B cell (primary cell): Measurements from ENCODE around the gene CCL8. TPM values are rescaled to one million over a fixed set of nuclear protein-coding genes. Genes with fewer than 3 reads are reported as not detected.

Experiments used
- ATAC-seq: fragments of 200-7000 bp; cut with Tn5 transposase; one replicate; pipeline ENCODE4 v1.10.0; 2021; ENCODE audit warnings: low read depth, mild to moderate bottlenecking, moderate number of reproducible peaks, moderate library complexity
- CTCF ChIA-PET: fragments of 350-600 bp; sonication (Branson Sonifier 250); formaldehyde crosslinking; loops from one replicate; lab custom pipeline; 2021; ENCODE audit warnings: antibody characterized with exemption, inconsistent platforms; lab: Charles Lee
- POLR2A ChIA-PET: fragments of 350-600 bp; sonication (Branson Sonifier 250); formaldehyde crosslinking; loops from one replicate; lab custom pipeline; 2021; ENCODE audit warnings: antibody characterized with exemption; lab: Charles Lee
- DNase-seq: peaks from one replicate; pipeline ENCODE4 v3.0.0; 2013
- H2AFZ ChIP-seq: 2 replicates; pipeline ENCODE4 v1.6.1; 2012; ENCODE audit warnings: mild to moderate bottlenecking, low read depth, low read length; ENCODE audit not compliant: insufficient read depth, poor library complexity, severe bottlenecking
- H3K27ac ChIP-seq, 2 donors: 1 replicate in 1 of 2; 2 replicates in 1 of 2; pipeline ENCODE4 v1.5.1; 2012 to 2013; ENCODE audit warnings: low read length in 2 of 2, mild to moderate bottlenecking in 2 of 2, moderate library complexity in 1 of 2
- H3K27me3 ChIP-seq, 4 experiments: fragments of 200-600 bp in 1 of 4; sonication (generic) in 1 of 4; replicated peaks in 1 of 4; 1 replicate in 2 of 4; 2 replicates in 2 of 4; pipeline versions ENCODE4 v1.6.1 to v1.7.0; 2013 to 2016; ENCODE audit warnings: low read length in 3 of 4, mild to moderate bottlenecking in 2 of 4, mixed read lengths in 1 of 4, moderate library complexity in 1 of 4; ENCODE audit not compliant: insufficient read depth in 4 of 4, control insufficient read depth in 3 of 4; ENCODE audit errors: control extremely low read depth in 1 of 4
- H3K36me3 ChIP-seq, 2 experiments: replicated peaks in 1 of 2; 1 replicate in 1 of 2; 2 replicates in 1 of 2; pipeline versions ENCODE4 v1.6.1 to v1.7.1; 2013; ENCODE audit warnings: low read length in 1 of 2; ENCODE audit not compliant: insufficient read depth in 2 of 2, control insufficient read depth in 1 of 2; ENCODE audit errors: control extremely low read depth in 1 of 2, extremely low read depth in 1 of 2
- H3K4me1 ChIP-seq, 2 donors: fragments of 200-600 bp in 1 of 2; sonication (generic) in 1 of 2; 1 replicate in 1 of 2; 2 replicates in 1 of 2; pipeline versions ENCODE4 v1.5.1 to v1.6.1; 2013 to 2017; ENCODE audit warnings: low read length in 2 of 2; ENCODE audit not compliant: control insufficient read depth in 2 of 2, insufficient read depth in 2 of 2
- H3K4me2 ChIP-seq: replicated peaks from 2 replicates; pipeline ENCODE3; 2012; ENCODE audit warnings: mild to moderate bottlenecking, low read depth, low read length; ENCODE audit not compliant: poor library complexity, severe bottlenecking
- H3K4me3 ChIP-seq, 5 experiments: fragments of 200-600 bp in 1 of 5; sonication (generic) in 1 of 5; 1 replicate in 3 of 5; 2 replicates in 2 of 5; pipeline versions ENCODE4 v1.5.1 to v1.7.0; 2011 to 2016; ENCODE audit warnings: low read length in 4 of 5, mild to moderate bottlenecking in 4 of 5, low read depth in 2 of 5, control low read depth in 1 of 5, moderate library complexity in 1 of 5; ENCODE audit not compliant: insufficient read depth in 1 of 5; ENCODE audit errors: control extremely low read depth in 1 of 5, extremely low read depth in 1 of 5
- H3K79me2 ChIP-seq: fragments of 200-600 bp; sonication (generic); one replicate; pipeline ENCODE4 v1.6.0; 2016; ENCODE audit warnings: low read length; ENCODE audit not compliant: control insufficient read depth, insufficient read depth
- H3K9ac ChIP-seq: fragments of 200-600 bp; sonication (generic); 2 replicates; pipeline ENCODE4 v1.6.1; 2017; ENCODE audit warnings: mild to moderate bottlenecking, low read length, moderate library complexity
- H3K9me3 ChIP-seq, 3 donors: one replicate each; pipeline versions ENCODE4 v1.6.1 to v1.7.1; 2013; ENCODE audit warnings: low read length in 2 of 3; ENCODE audit not compliant: control insufficient read depth in 2 of 3, insufficient read depth in 1 of 3; ENCODE audit errors: control extremely low read depth in 1 of 3
- H4K20me1 ChIP-seq: 2 replicates; pipeline ENCODE4 v1.6.0; 2012; ENCODE audit warnings: mild to moderate bottlenecking, low read length; ENCODE audit not compliant: insufficient read depth, control insufficient read depth, poor library complexity, severe bottlenecking
- H3K27ac Mint-ChIP-seq: one replicate; pipeline ENCODE4 v1.8.0; 2021; ENCODE audit warnings: mixed read lengths
- H3K27me3 Mint-ChIP-seq: one replicate; pipeline ENCODE4 v1.8.0; 2021; ENCODE audit warnings: mixed read lengths
- H3K4me1 Mint-ChIP-seq: one replicate; pipeline ENCODE4 v1.8.0; 2021; ENCODE audit warnings: mixed read lengths
- H3K4me3 Mint-ChIP-seq: one replicate; pipeline ENCODE4 v1.8.0; 2021; ENCODE audit warnings: mixed read lengths
- H3K9me3 Mint-ChIP-seq: one replicate; pipeline ENCODE4 v1.8.0; 2022; ENCODE audit warnings: mixed read lengths; ENCODE audit not compliant: insufficient read depth
- EZH2 ChIP-seq: IDR thresholded peaks from 2 replicates; pipeline ENCODE4 v1.6.1; 2012; ENCODE audit warnings: borderline replicate concordance, low read depth, mild to moderate bottlenecking, moderate library complexity, low read length; ENCODE audit not compliant: insufficient read depth, poor library complexity, severe bottlenecking
- WGBS: methylation state at CpG from one replicate; pipeline ENCODE4 v1.1.5; 2013; ENCODE audit warnings: missing lambda C conversion rate; ENCODE audit not compliant: insufficient coverage; 5-methylcytosine and 5-hydroxymethylcytosine counted together
- intact Hi-C: fragments of 100-400 bp; cut with micrococcal nuclease; formaldehyde crosslinking; loops from one replicate; pipeline ENCODE4 v1.10.0; 2022
- polyA plus RNA-seq: library from polyadenylated mRNA; depleted of rRNA; stranded (reverse); fragments of >200 nt; gene quantifications from 2 replicates; pipeline ENCODE4 v1.2.3, GENCODE V29; 2012
- total RNA-seq, 2 donors: library from RNA; stranded (reverse); fragments of 120-200 nt in 1 of 2; gene quantifications; 1 replicate in 1 of 2; 2 replicates in 1 of 2; pipeline versions ENCODE4 v1.2.3 to v1.2.4, GENCODE V29; 2013 to 2022
- TF ChIP-seq, protein P1 (sequence below): fragments of 200-600 bp; IDR thresholded peaks from one replicate; pipeline ENCODE4 v1.8.0; 2022; ENCODE audit warnings: antibody characterized with exemption, mild to moderate bottlenecking

The CCL8 gene
- total and polyA plus RNA-seq, 2 donors (not counting 1 experiment from before 2014, with no cell fraction given) = not detected

DNA sequence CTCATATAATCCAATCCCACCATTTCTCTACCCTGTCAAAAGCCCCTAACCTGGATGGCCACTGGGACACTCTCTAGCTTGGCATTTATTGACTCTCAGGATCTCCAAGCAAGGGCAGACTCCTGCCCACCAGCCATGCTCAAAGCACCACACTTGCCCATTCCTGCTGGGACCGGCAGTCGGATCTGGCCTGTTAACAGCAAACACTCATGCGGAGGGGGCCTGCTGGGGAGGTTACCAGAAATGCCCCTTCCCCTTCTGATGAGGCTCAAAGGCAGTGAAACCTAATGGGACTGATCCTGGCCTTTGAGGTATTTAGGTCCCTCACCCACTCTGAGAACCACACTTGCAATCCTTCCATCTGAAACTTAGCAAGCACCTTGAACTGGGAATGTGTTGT lies 50.3 kb downstream of the CCL8 start:
- H3K27ac Mint-ChIP-seq = no peak overlapping the region
- Histone ChIP-seq H3K9me3 (no peaks in the 10 kb centered on the region), H3K36me3 (no peaks in the 10 kb centered on the region), H3K4me3 (no peak overlapping the region), H2AFZ (no peak overlapping the region), H3K4me1 (peaks cover 10 to 12% of the 10 kb centered on the region in 2 donors), H3K4me2 (no peak overlapping the region), H4K20me1 (no peaks in the 10 kb centered on the region), H3K27ac (no peak overlapping the region), H3K9ac (no peak overlapping the region), H3K79me2 (no peaks in the 10 kb centered on the region), H3K27me3 (peaks cover 0 to under 1% (median 0%) of the 10 kb centered on the region in 4 experiments)
- intact Hi-C loops = no loop called here
- H3K4me1 Mint-ChIP-seq = peaks cover 21% of the 10 kb centered on the region
- H3K27me3 Mint-ChIP-seq = peaks cover 15% of the 10 kb centered on the region
- H3K4me3 Mint-ChIP-seq = no peak overlapping the region
- TF ChIP-seq, protein P1, sequence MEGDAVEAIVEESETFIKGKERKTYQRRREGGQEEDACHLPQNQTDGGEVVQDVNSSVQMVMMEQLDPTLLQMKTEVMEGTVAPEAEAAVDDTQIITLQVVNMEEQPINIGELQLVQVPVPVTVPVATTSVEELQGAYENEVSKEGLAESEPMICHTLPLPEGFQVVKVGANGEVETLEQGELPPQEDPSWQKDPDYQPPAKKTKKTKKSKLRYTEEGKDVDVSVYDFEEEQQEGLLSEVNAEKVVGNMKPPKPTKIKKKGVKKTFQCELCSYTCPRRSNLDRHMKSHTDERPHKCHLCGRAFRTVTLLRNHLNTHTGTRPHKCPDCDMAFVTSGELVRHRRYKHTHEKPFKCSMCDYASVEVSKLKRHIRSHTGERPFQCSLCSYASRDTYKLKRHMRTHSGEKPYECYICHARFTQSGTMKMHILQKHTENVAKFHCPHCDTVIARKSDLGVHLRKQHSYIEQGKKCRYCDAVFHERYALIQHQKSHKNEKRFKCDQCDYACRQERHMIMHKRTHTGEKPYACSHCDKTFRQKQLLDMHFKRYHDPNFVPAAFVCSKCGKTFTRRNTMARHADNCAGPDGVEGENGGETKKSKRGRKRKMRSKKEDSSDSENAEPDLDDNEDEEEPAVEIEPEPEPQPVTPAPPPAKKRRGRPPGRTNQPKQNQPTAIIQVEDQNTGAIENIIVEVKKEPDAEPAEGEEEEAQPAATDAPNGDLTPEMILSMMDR = no peak
- TF ChIP-seq EZH2 = no peak
- DNase-seq (no peak), ATAC-seq (no peak)
- ChIA-PET POLR2A (no interaction called here), CTCF (interaction anchor here (1.7 to 3.9 kb wide), 3 partner anchors 8 to 14 kb away, joined by 5 to 27 read pairs (median 5); partner anchors contain the start of gene CCL13)
- H3K9me3 Mint-ChIP-seq = no peaks in the 10 kb centered on the region
- 93% methylated on average over 3 of the region's 3 CpGs for WGBS

DNA sequence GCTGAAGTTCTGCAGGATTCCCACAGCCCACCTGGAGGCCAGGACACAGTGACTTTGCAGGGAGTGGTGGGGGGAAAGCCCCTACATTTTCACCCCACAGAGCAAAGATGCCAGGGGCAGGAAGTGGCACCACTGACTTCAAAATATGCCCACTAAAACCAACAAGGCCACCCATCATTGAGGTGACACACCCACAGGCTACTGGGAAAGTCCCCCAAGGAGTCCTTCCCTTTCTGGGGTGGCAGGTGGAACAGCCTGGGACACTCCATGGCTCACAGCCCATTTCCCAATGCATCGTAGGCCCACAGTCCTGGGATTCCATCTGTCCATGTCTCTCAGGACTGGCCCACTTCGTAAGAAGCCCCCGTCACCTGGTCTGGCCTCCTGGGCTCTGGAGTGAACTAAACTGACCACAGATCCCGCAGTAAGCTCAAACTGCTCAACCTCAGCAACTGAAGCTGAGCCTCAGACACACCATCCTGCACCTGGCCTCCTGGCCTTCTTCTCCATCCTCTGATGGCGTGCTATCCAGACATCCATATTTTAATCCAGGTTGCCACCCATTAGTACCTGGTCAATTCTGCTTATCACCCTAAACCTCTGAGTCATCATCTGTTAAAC lies 51.3 kb downstream of the CCL8 start:
- no peaks in the 10 kb centered on the region for H4K20me1 ChIP-seq
- intact Hi-C loops = no loop called here
- ChIA-PET CTCF (interaction anchor here (3.9 kb wide), 1 partner anchor 9 kb away, joined by 27 read pairs; no protein-coding TSS in a partner anchor), POLR2A (no interaction called here)
- Mint-ChIP-seq H3K9me3 (no peaks in the 10 kb centered on the region), H3K4me3 (no peak overlapping the region), H3K4me1 (peaks cover 12% of the 10 kb centered on the region), H3K27ac (no peak overlapping the region), H3K27me3 (peaks cover 12% of the 10 kb centered on the region)
- H3K9ac ChIP-seq = no peak overlapping the region
- 86% methylated on average over 5 of the region's 5 CpGs for WGBS
- no peaks in the 10 kb centered on the region for H3K9me3 ChIP-seq
- H3K4me1 ChIP-seq = peaks cover 1 to 7% of the 10 kb centered on the region in 2 donors
- H2AFZ ChIP-seq = no peak overlapping the region
- H3K4me3 ChIP-seq = no peak overlapping the region
- no peaks in the 10 kb centered on the region for H3K79me2 ChIP-seq
- no peaks in the 10 kb centered on the region for H3K27me3 ChIP-seq
- H3K27ac ChIP-seq = no peak overlapping the region
- no peak overlapping the region for H3K4me2 ChIP-seq
- ATAC-seq = no peak
- TF ChIP-seq, protein P1 = no peak
- no peak for TF ChIP-seq EZH2
- no peaks in the 10 kb centered on the region for H3K36me3 ChIP-seq
- no peak for DNase-seq
